ENCODE data around the gene VENTX.

The VENTX gene

GRCh38 chr10:133289761-133290160 is 52.1 kb downstream of the VENTX start:
- DNase-seq (ENCODE audit: low spot score in 2 of 2) (no peak), ATAC-seq (ENCODE audit: low read depth) (no peak)
- Mint-ChIP-seq H3K27ac (no peak overlapping the region), H3K4me3 (no peak overlapping the region), H3K9me3 (no peaks in the 10 kb centered on the region), H3K36me3 (peaks cover 34% of the 10 kb centered on the region), H3K27me3 (no peaks in the 10 kb centered on the region), H3K4me1 (no peaks in the 10 kb centered on the region)
